ENCODE data around the gene GIMAP8. TPM values are rescaled to one million over a fixed set of nuclear protein-coding genes. Genes with fewer than 3 reads are reported as not detected.

GIMAP8 gene
- polyA plus RNA-seq, 1 of the 3 experiments (the other 2 are of a cell fraction), result not detected

GRCh38 chr7:150405584-150406311, 44.7 kb upstream of the GIMAP8 start:
- CTCF ChIA-PET, result interaction anchor here (0.5 to 3.4 kb wide), 15 partner anchors 9 to 50 kb away, joined by 3 to 17 read pairs (median 5); partner anchors contain the start of gene REPIN1
- Histone ChIP-seq H2AFZ (ENCODE audit: low read depth) (peak overlapping the region; percentile 98), H3K9me3 (no peaks in the 10 kb centered on the region), H3K4me1 (ENCODE audit: control insufficient read depth in 1 of 2, insufficient read depth in 2 of 2, low read depth in 1 of 2, low read length in 1 of 2) (peaks cover under 1 to 28% of the 10 kb centered on the region in 2 experiments), H3K4me2 (peak overlapping the region; percentile 98), H3K27me3 (ENCODE audit: insufficient read depth) (no peaks in the 10 kb centered on the region), H4K20me1 (ENCODE audit: insufficient read depth) (no peaks in the 10 kb centered on the region), H3K9me2 (no peaks in the 10 kb centered on the region), H3K27ac (ENCODE audit: low read depth in 2 of 2, low read length in 1 of 2) (peak overlapping the region in 1 of 2 experiments; percentile 87; a peak in 2 of 4 replicates), H3K4me3 (ENCODE audit: low read depth in 2 of 2, low read length in 1 of 2) (peak overlapping the region; percentile 71 to 74), H3K79me2 (ENCODE audit: insufficient read depth) (no peaks in the 10 kb centered on the region), H3K36me3 (replicated peaks in 1 of 2; ENCODE audit: control insufficient read depth in 1 of 2, insufficient read depth in 2 of 2, low read length in 1 of 2) (peaks cover 0 to 6% of the 10 kb centered on the region in 2 experiments), H3K9ac (peak overlapping the region; percentile 86), H3F3A (replicated peaks; ENCODE audit: insufficient read depth) (peaks cover 2% of the 10 kb centered on the region)
- TF ChIP-seq JUND (IDR thresholded peaks at IDR 0.05) (no peak), REST (IDR thresholded peaks at IDR 0.05; ENCODE audit: low read depth, low read length) (no peak), USF1 (IDR thresholded peaks at IDR 0.05; ENCODE audit: borderline replicate concordance, low read depth) (no peak), SIN3A (IDR thresholded peaks at IDR 0.05; ENCODE audit: borderline replicate concordance, low read depth, low read length) (no peak), NRF1 (IDR thresholded peaks at IDR 0.05; ENCODE audit: low read depth, low read length) (no peak), USF2 (IDR thresholded peaks at IDR 0.05; ENCODE audit: borderline replicate concordance, low read depth, low read length) (no peak), FOXJ3 (CRISPR knock-in tag; IDR thresholded peaks at IDR 0.05) (no peak), IRF3 (IDR thresholded peaks at IDR 0.05; ENCODE audit: low read depth, low read length) (no peak), RCOR1 (IDR thresholded peaks at IDR 0.05; ENCODE audit: low read length) (no peak), EZH2phosphoT487 (IDR thresholded peaks at IDR 0.05; ENCODE audit: borderline replicate concordance, low read depth) (no peak), RAD21 (IDR thresholded peaks at IDR 0.05; ENCODE audit: low read length) (no peak), TAF1 (IDR thresholded peaks at IDR 0.05; ENCODE audit: borderline replicate concordance, low read depth, low read length) (no peak), MXI1 (IDR thresholded peaks at IDR 0.05; ENCODE audit: low read depth, low read length) (no peak), GABPA (IDR thresholded peaks at IDR 0.05; ENCODE audit: low read depth) (no peak), ELF1 (IDR thresholded peaks at IDR 0.05) (no peak), NFIC (IDR thresholded peaks at IDR 0.05; ENCODE audit: borderline replicate concordance) (no peak), YY1 (IDR thresholded peaks at IDR 0.05; ENCODE audit: low read depth) (no peak), FOXM1 (IDR thresholded peaks at IDR 0.05; ENCODE audit: low read depth) (no peak), RXRA (IDR thresholded peaks at IDR 0.05; ENCODE audit: borderline replicate concordance, low read depth) (no peak)
- DNase-seq, result peak; percentile 85
- WGBS (ENCODE audit: low lambda C conversion rate), result 13% methylated on average over 35 of the region's 35 CpGs
- POLR2A ChIA-PET, result interaction anchor here (0.7 to 3.2 kb wide), 6 partner anchors 20 to 82 kb away, joined by 3 to 19 read pairs (median 4); partner anchors contain the start of genes ACTR3C, LRRC61 and REPIN1
